Mammary epithelial cell (primary cell): ENCODE data around the gene NDUFS2.

Experiments used
- EZH2 ChIP-seq: IDR thresholded peaks from 2 replicates; pipeline ENCODE4 v1.6.1; 2012; ENCODE audit warnings: low read length, inconsistent platforms, borderline replicate concordance
- TF ChIP-seq, protein P1 (sequence below), 2 donors: IDR thresholded peaks in 1 of 2; conservative IDR thresholded peaks in 1 of 2; 2 replicates each; pipeline ENCODE4 v1.5.1; 2011 to 2012; ENCODE audit warnings: inconsistent platforms in 2 of 2, low read length in 2 of 2, mild to moderate bottlenecking in 2 of 2, control low read depth in 1 of 2, low read depth in 1 of 2; ENCODE audit not compliant: insufficient read depth in 1 of 2; ENCODE audit errors: extremely low read depth in 1 of 2

DNA sequence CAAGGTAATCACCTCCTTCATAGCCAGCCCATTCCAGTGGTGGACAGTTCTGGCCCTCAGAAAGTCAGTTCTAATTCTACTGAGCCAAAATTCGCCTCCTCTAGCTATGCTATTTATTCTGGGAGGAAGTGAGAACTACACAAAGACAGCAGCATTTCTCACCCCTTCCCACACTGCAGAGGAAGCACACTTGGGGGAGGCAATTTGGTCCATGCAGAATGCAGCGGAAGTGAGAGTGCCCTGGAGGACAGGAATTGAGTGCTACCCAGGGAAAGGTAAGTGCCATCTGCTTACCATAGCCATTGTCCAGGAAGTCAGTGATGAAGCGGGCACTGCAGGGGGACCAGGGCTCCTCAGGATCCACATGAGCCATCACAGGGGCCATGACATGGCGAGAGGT lies 7.0 kb upstream of the NDUFS2 start:
- no peak for TF ChIP-seq EZH2
- TF ChIP-seq, protein P1, sequence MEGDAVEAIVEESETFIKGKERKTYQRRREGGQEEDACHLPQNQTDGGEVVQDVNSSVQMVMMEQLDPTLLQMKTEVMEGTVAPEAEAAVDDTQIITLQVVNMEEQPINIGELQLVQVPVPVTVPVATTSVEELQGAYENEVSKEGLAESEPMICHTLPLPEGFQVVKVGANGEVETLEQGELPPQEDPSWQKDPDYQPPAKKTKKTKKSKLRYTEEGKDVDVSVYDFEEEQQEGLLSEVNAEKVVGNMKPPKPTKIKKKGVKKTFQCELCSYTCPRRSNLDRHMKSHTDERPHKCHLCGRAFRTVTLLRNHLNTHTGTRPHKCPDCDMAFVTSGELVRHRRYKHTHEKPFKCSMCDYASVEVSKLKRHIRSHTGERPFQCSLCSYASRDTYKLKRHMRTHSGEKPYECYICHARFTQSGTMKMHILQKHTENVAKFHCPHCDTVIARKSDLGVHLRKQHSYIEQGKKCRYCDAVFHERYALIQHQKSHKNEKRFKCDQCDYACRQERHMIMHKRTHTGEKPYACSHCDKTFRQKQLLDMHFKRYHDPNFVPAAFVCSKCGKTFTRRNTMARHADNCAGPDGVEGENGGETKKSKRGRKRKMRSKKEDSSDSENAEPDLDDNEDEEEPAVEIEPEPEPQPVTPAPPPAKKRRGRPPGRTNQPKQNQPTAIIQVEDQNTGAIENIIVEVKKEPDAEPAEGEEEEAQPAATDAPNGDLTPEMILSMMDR (conservative IDR thresholded peaks at IDR 0.05 in 1 of 2, IDR thresholded peaks at IDR 0.05 in 1 of 2; ENCODE audit: extremely low read depth in 1 of 2, insufficient read depth in 1 of 2, low read depth in 1 of 2, low read length in 2 of 2), result no peak
